Stimulated activated CD4-positive, alpha-beta T cell treated with anti-CD3 and anti-CD28 coated beads, Interleukin-15, amount 100 ng/mL, for 24 hours (primary cell): ENCODE results near the gene PDGFC.

ENCODE experiments used
- DNase-seq: peaks from one replicate; pipeline ENCODE4 v3.0.0-alpha.2; 2020

The PDGFC gene

DNA sequence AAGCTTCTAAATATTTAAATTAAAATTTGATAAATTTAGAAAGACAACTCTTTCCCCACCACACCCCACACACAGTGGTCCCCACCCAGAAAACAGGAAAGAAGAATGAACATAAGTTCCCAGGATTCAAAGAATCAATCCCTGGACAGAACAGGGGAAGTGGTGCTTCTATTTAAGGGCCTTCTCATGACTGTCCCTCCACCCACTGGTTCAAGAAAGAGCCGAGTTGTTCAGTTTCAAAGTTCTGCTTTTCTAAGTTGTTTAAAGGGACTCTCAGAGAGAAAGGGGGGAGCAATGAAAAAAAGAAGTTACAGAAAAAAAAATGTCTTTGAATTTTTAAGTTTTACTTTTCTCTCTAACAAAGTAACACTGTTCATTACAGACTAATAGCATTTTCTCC lies 195.8 kb downstream of the PDGFC start:
- DNase-seq, result no peak

DNA sequence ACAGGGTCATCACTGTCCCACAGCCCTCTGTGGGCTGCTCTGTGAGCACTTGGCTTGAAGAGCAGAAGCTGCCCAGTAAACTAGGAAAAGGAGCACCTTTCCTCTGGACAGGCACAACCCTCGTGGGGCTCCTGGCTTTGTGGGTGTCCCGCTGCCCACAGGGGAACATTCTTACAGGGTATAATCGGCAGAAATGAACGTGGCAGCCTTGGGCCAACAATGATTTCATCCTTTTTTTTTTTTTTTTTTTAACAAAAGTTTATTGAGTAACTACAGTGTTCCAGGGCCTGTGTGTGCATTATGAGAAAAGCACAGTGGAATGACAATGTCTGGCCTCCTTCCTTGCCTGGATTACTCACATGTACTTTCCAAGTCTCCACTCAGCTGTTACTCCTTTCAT lies 197.2 kb downstream of the PDGFC start:
- DNase-seq, result no peak

DNA sequence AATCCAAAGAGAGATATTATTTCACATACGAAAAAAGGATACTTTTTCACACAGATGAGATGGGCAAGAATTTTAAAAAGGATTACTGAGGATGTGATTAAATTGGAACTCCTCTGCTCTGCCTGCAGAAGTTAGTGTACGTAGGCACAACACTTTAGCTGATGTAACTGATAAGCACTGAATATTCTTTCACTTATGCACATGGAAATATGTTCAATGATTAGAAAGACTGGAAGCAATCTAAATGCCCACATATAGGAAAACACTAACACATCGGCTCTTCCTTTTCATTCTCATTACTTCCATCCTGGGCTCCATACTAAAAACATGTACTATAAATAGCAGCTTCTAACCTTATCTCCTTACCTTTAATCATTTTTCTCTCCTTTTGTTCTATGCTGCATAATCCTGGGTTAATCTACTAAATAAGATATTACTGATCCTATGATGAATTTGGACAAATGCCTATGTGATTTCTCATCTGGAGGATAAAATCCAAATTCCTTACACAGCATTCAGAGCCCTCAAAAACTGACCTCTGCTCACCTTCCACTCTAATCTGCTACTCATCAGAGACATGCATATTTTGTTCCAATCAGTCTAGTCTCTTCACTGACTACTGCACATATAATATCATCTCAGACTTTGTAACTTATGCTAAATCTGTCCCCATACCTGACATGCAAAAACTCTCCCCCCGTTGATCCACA lies 197.8 kb downstream of the PDGFC start:
- no peak for DNase-seq

DNA sequence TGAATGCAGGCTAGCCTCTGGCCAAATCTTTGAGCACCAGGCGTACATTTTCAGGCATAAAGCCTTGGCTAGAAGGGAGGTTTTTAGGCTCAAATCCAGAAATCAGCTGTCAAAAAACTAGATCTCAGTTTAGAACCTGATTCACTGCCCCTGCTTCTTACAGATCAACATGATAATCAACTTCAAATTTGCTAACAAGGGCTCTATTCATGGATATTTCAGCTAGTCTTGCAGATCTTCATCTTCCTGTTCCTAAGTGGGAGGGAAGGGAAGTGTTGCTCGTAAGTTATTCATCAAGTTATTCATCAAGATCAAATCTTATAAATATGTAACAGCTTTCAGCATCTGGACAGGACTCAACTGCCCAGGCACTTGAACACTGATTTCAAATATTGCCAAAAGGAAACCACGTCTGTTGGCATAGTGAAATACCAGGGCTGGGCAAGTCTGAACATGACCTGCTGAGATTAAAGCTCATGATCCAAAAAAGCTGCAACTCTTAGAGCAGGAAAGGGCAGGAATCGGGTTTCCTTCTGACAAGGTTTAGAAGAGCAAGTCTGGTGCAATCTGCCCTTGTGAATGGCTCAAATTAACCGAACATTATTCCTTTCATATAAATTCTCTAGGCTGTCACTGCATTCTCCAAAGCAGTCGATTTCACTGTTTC lies 200.3 kb downstream of the PDGFC start:
- DNase-seq, result no peak

DNA sequence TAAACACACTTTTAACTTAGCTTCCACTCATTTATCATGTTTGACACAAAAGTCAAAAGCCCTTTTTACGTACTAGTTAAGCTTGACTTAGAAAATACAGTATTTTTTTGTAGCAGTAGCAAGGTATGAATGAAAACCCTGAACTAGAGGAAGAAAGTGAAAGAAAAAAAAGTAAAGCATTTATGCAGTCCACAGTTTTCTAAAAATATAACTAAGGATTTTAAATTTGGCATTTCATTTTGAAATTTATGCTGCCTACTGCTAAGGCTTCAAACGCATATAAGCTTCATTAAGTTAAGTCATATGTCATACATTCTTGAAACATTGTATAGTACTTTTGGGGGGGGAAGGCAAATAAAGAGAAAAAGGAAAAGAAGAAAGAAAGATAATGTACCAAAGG lies 201.5 kb downstream of the PDGFC start:
- DNase-seq, result no peak

DNA sequence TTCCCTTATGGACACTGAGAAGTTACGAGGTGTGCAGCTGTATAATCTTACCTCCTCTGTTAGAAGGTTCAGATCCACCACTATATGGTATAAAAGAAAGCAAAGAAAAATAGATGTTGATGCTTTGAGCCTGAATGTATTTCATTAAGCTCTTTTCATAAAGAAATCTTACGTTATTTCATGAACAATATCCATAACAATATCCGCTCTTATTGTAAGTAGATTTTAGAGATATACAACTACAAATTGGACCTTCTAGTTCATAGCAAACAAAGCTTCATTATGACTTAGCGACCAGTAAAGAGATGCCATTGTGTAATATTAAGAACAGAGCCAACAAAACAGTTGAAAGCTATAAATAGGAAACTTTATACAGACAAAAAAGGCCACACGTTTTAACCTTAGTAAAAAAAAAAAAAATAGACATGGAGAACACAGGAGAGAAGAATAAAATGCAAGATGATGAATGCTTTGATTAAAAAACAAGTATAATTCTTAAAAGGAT lies 203.6 kb downstream of the PDGFC start:
- no peak for DNase-seq

DNA sequence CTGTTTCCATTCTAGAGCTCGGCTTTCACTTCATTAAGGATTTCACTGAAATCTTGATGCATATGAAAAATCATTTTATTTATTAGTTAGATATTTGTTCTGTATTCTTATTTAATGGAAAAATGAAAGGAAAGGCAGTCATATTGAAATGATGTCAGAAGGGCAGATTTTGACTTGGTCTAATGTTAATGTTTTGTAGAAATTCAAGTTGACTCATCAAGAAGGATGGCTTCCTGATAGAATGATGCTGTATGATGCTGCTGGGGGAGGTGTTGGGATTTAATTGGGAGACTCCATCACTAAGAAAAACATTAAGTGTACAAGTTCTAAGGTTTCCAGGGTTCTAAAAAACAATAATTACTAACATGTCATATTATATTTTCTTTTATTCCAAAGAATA lies 204.8 kb downstream of the PDGFC start:
- DNase-seq, result no peak

DNA sequence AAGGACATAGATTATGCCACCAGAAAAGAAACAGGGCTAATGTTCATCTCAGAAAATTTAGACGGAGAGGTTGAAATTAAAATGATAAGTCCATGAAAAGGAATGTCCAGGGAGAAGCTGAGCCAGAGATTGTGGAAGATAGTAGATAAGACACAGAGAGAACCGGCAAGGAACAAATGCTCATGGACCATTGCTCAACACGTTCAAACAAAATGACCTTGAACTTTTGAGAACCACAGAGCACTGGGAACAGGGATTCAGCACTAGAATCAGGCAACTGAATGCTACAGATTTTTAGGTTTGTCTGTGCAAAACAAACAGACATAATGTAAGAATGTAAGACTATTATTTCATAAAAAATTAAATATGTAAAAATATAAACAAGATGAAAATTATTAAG lies 206.3 kb downstream of the PDGFC start:
- no peak for DNase-seq

DNA sequence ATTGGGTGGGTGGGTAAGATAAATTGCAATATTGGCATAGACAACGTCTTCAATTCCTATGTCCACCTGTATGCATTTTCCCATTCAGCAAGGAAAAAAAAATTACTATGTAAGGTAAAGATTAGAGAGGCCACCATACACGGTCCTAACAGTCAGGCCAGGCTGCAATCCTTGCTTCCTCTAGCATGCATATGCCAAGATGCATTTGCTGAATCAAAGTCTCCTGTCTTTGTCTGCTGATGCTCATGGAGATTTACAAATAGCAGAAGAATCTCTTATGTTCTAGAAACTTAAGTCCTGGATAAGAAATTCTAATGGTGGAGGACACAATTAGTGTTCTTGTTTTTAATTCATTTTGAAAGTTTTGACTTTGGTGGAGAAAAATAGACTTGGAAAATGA lies 206.8 kb downstream of the PDGFC start:
- DNase-seq, result no peak

DNA sequence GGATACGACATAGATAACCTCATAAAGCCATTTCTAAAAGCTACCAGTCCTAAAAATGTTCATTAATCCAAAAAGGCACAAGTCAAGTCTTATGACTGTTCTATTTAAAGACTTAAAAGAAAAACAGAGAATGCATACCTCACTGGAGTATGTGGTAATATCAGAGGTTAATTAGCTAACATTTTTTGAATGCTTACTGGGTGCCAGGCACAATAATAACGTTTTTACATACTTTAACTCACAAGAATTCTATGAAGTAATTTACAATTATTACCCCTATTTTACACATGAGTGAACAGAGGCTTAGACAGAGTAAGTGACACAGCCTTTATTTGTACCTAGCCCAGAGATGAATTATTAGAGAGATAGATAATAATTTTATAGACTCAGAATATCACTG lies 207.5 kb downstream of the PDGFC start:
- DNase-seq, result no peak

DNA sequence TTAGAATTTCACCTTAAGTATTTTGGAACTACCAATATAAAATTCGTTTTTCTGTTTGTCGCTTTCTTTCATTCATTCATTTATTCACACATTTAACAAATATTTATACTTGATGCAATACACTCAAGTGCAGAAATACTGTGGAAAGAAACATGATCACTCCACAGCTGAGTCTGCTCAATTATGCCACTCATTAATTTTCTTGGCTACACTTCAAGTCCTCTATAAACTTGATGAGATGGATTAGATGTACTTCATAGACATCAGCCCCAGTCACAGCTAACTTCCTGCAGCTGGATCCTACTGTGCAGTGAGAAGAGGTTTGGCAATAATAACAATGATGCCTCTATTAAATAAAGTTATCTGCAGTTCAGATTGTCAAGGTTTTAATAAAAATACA lies 208.1 kb downstream of the PDGFC start:
- no peak for DNase-seq

DNA sequence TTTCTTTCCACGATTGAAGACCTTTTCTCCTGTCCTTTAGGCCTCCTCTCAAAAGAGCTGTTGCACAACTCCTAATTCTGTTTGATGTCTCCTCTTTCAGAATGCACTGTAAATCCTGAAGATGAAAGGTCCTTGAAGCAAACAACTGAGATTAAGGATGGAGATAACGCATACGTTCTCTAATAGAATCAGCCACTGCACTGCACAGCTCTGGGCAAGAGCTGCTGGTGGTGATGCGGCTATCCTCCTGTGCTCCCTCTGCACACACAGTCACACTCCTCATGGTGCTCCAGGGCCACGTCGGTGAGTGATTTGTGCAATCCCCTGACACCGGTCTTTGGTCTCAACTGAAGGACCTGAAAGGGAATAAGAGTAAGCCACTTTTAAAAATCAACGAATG lies 208.7 kb downstream of the PDGFC start:
- DNase-seq, result no peak

DNA sequence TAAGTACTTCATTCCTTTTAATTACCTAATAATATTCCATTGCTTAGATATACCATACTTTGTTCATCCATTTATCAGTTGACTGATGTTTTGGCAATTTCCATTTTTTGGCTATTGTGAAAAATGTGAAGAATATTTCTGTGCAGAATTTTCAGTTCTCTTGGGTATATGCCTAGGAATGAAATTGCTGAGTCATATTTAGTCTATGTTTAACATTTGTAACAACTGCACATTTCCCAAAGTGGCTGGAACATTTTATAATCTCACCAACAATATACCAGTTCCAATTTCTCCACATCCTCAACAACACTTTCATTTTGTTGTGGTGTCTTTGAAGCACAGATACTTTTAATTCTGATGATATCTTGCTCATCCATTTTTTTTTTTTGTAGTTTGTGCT lies 215.5 kb downstream of the PDGFC start:
- DNase-seq, result no peak

DNA sequence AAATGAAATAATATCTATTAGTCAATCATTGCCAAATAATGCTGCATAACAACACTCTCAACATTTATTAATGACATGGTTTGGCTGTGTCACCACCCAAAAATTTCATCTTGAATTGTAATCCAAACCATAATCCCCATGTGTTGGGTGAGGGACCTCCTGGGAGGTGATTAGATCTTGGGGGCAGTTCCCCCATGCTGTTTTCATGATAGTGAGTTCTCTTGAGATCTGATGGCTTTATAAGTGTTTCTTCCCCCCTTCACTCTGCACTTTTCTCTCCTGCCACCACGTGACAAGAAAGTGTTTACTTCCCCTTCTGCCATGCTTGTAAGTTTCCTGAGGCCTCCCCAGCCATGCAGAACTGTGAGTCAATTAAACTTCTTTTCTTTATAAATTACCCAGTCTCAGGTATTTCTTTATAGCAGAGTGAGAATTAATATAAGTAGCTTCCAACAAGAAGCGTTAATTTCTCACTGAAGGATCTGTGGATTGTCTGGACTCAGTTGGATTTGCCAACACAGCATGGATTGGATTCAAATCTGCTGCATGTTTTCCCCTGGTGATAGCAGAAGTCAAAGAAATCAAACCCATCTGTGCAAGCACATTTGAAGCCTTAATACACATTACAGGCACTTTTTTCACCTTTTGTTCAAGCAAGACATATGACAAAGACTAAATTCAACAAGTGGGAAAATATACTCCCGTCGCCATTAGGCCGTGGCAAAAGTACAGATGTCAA lies 216.6 kb downstream of the PDGFC start:
- DNase-seq, result no peak

DNA sequence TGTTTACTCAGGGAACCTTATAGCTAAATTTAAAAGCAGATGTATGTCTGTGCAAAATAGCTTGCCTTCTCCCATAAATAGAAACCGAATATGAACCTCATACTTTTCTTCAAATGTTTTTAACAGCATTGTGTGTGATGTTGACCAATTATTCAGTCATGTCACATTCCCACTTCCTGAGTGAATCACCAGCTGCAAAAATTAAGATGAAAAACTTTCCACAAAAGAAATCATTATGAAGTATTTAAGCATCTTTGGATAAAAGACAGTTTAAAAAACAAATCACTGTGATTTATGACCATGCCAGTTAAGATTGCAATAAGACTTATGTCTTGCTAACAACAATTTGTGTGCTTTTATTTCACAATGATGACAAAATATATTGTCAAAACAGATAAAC lies 220.1 kb downstream of the PDGFC start:
- DNase-seq, result no peak

DNA sequence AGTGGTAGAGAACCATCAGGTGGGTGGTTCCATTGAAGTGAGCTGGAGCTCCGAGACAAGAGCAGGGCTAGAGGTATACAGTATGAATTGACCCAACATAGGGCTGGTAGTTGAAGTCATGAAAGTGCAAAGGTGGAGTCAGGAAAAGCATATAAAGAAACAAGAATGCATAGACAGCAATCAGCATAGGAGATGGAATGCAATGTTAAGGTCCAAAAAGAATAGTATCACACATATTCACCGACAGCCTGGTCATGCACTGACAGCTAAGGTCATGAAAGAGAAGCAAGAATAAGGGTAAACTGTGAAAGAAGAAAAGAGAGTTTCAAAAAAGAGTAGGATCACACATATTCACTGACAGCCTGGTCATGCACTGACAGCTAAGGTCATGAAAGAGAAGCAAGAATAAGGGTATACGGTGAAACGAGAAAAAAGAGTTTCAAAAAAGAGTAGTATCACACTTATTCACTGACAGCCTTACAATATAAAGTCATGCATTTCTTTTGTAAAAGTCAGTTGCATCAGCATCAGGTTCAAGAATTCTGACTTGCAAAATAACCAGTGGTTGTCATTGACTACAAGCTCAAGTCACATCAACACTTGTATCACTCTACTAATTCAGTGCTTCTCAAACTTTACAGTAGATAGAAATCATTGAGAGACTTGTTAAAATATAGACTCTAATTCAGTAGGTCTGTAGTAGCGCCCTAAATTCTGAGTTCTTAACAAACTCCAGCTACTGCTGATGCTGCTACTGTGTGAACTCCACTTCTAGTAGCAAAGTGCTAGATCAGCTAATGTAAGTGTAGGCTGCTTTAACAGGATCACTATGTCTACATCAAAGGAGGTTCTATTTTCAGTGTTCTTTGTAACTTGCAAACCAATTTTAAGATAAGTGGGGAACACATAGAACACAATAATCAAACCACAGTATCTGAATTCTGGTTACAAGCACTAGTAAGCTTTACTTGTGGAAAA lies 221.9 kb downstream of the PDGFC start:
- DNase-seq, result no peak

DNA sequence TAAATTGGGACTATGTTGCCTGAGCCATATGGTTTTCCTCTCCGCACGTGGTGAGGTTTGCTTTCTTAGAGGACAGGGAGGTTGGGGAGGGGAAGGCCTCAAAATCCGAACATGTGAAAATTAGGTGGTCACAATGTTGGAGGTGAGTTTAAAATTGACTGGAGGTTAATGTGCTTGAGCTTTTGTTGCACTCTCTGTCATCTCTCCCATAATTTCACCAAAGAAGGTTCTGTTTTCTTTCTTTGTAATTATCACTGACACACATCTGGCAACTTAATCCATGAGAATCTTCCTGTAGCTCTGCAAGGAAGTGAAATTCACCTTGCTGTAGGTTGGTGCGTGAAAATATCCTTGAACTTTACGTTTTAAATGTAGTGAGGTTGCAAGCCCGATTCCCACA lies 225.5 kb downstream of the PDGFC start:
- no peak for DNase-seq

DNA sequence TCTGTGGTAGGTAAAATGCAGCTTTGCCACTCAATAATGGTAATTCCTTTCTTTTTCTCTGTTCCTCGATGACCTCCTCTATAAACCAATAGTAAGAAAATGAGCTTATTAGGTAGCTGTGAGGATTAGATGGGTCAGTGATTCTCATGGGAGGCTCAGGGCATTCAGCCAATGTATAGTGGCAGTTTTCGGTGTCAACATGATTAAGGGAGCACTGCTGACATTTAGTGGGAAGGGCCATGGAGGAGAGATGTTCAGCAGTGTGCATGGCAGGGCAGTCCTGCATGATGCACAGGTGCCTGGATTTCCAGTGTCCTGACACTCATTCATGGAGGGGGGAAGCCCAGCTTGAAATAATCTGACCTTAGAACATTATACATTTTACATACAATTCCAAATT lies 232.8 kb downstream of the PDGFC start:
- DNase-seq, result no peak

DNA sequence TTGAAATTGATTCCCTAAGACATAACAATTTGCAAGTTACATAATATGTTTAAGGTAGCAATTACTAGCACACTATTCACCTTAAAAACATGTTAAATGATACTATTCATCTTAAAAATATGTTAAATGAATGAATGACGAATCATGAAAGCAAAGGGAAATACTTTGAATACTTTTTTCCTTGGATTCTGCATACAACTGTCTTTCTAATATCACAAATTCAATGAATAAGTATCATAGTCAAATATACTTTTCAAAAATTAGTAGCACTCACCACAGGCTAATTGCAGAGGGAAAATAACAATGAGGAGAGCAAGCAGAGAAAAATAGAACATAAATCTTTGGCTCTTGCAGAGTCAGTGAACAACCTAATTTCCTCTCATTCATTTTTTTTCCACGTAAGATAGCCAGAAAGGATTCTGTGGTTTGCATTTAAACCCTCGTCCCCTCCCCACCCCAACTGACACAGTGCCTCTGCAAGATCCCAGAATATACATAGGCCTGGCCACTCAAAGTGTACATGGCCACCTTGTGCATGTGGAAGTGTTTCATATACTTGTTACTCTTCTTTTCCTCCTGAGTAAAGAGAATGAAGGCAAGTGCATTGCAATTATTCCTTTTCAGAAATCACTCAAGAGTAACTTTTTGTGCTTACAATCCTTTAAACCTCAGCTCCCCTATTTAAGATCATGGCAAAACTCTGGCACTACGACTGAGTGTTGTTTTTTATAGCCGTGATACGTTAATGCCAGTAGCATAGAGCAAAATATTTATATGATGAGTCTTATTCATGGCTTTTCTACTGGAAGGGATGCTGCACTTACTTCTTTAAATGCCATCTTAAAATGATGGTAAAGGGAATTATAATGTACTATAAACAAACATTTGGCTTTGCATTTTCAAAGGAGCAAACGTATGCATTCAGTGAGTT lies 236.4 kb downstream of the PDGFC start:
- DNase-seq, result no peak

DNA sequence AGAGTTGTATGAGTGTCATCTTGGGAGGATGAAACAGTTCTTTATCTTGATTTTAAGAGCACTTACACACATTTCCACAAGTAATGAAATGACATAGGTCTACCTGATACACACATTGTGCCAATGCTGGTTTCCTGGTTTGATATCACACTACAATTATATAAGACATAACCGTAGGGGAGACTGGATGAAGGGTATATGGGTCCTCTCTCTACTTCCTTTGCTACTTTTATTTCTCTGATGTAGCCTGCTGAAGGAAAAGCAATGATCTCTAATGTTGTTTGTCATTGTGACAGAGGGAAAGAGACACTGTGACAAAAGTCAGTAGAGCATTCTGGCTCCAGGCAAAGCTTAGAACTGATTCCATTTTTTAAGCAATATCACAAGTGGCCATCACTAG lies 238.0 kb downstream of the PDGFC start:
- DNase-seq, result no peak

DNA sequence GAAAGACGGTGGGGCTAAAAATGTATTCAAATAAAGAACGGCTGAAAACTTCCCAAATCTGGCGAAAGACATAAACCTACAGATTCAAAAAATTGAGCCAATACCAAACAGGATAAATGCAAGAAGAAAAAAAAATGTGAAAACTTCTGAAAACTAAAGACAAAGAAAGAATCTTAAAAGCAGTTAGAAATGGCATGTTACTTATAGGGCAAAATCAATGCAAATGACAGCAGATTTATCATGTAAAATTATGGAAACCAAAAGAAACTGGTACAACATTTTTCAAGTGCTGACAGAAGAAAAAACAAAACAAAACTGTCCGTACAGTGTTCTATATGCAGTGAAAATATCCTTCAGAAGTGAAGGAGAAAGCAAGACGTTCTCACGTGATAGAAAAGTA lies 239.0 kb downstream of the PDGFC start:
- DNase-seq, result no peak

DNA sequence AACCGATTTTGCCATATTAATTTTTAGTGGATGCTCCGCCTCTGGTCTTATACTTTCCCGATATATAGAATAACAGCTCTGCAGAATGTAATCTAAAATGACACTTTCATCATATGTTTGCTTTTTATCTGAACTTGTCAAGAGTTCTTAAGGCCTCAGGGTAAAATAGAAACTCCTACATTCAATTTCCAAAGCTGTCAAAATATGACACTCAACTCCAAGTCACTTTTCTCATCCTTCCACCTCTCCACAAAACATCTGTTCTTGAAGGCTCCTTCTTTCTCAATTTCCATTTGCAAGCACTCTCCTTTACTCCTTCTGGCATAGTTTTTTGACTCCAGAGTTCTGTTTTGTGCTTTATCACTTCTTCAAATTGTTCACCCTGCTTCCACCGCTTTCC lies 242.2 kb downstream of the PDGFC start:
- no peak for DNase-seq
